ENCODE data around the gene NPAS1.

- TF ChIP-seq CTCF (IDR thresholded peaks at IDR 0.05; ENCODE audit: low read depth, low read length, poor library complexity, severe bottlenecking), result no peak
- TF ChIP-seq EZH2phosphoT487 (IDR thresholded peaks at IDR 0.05; ENCODE audit: borderline replicate concordance, low read length), result no peak
Observed at GRCh38 chr19:47082493-47082892, 62.9 kb downstream of the NPAS1 start.

Measured in DOHH2 (cell line).